Liver (tissue), 3 donors: ENCODE data around the gene LATS2.

Experiments
- EGR1 ChIP-seq, 2 donors: IDR thresholded peaks; 2 replicates each; pipeline ENCODE4 v1.6.1; 2016 to 2018; ENCODE audit warnings: antibody characterized with exemption in 2 of 2, low read depth in 2 of 2
- FOXA1 ChIP-seq: IDR thresholded peaks from 2 replicates; pipeline ENCODE4 v1.6.1; 2016; ENCODE audit warnings: antibody characterized with exemption
- GABPA ChIP-seq, 2 donors: IDR thresholded peaks in 1 of 2; conservative IDR thresholded peaks in 1 of 2; 2 replicates each; pipeline ENCODE4 v1.6.1; 2016; ENCODE audit warnings: antibody characterized with exemption in 2 of 2, mild to moderate bottlenecking in 1 of 2, moderate library complexity in 1 of 2
- HNF4A ChIP-seq, 2 donors: conservative IDR thresholded peaks; 2 replicates each; pipeline ENCODE4 v1.6.1; 2016; ENCODE audit warnings: antibody characterized with exemption in 2 of 2, mild to moderate bottlenecking in 2 of 2
- NR2F2 ChIP-seq: IDR thresholded peaks from 2 replicates; pipeline ENCODE4 v1.6.1; 2016; ENCODE audit warnings: antibody characterized with exemption
- RAD21 ChIP-seq, 2 donors: IDR thresholded peaks; 2 replicates each; pipeline ENCODE4 v1.6.1; 2016; ENCODE audit warnings: antibody characterized with exemption in 2 of 2, mild to moderate bottlenecking in 2 of 2
- RXRA ChIP-seq, 2 donors: IDR thresholded peaks; 2 replicates each; pipeline ENCODE4 v1.6.1; 2017 to 2018; ENCODE audit warnings: antibody characterized with exemption in 2 of 2, mild to moderate bottlenecking in 1 of 2
- SP1 ChIP-seq: IDR thresholded peaks from 2 replicates; pipeline ENCODE4 v1.6.1; 2018; ENCODE audit warnings: antibody characterized with exemption, mild to moderate bottlenecking
- TAF1 ChIP-seq: conservative IDR thresholded peaks from 2 replicates; pipeline ENCODE4 v1.6.1; 2016; ENCODE audit warnings: antibody characterized with exemption, mild to moderate bottlenecking
- YY1 ChIP-seq: IDR thresholded peaks from 2 replicates; pipeline ENCODE4 v1.6.1; 2016; ENCODE audit warnings: antibody characterized with exemption, mild to moderate bottlenecking
- TF ChIP-seq, protein P1 (sequence below): fragments of 150-350 bp; IDR thresholded peaks from 2 replicates; pipeline ENCODE4 v1.5.1; 2017; ENCODE audit warnings: improper control_type of control experiment, low read depth, low read length; ENCODE audit not compliant: missing input control
- TF ChIP-seq, protein P2 (sequence below): IDR thresholded peaks from 2 replicates; pipeline ENCODE4 v1.6.1; 2016; ENCODE audit warnings: antibody characterized with exemption
- TF ChIP-seq, protein P3 (sequence below): IDR thresholded peaks from 2 replicates; pipeline ENCODE4 v1.6.1; 2016; ENCODE audit warnings: antibody characterized with exemption
- TF ChIP-seq, protein P4 (sequence below): IDR thresholded peaks from 2 replicates; pipeline ENCODE4 v1.6.1; 2016; ENCODE audit warnings: antibody characterized with exemption, mild to moderate bottlenecking
- donor health status: healthy.
- donor health status: healthy.

DNA sequence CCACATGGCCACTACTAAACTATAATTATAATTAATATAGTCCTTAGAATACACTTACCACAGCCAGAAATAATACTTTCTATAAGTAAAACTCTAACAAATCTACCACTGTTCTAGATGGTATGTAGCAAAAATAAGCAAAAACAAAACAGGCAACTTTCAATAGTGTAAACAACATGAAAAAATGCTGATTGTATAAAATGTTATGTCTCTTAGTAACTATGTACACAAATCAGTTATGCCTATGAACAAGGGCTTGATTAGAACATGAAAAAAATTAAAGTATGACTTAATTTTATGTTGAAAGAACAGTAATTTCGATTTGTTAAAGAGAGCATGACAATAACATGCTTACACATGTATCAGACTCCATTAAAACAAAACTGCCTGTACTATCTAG lies 60.7 kb downstream of the LATS2 start:
- TF ChIP-seq, protein P1, sequence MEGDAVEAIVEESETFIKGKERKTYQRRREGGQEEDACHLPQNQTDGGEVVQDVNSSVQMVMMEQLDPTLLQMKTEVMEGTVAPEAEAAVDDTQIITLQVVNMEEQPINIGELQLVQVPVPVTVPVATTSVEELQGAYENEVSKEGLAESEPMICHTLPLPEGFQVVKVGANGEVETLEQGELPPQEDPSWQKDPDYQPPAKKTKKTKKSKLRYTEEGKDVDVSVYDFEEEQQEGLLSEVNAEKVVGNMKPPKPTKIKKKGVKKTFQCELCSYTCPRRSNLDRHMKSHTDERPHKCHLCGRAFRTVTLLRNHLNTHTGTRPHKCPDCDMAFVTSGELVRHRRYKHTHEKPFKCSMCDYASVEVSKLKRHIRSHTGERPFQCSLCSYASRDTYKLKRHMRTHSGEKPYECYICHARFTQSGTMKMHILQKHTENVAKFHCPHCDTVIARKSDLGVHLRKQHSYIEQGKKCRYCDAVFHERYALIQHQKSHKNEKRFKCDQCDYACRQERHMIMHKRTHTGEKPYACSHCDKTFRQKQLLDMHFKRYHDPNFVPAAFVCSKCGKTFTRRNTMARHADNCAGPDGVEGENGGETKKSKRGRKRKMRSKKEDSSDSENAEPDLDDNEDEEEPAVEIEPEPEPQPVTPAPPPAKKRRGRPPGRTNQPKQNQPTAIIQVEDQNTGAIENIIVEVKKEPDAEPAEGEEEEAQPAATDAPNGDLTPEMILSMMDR, result no peak
- TF ChIP-seq, protein P2, sequence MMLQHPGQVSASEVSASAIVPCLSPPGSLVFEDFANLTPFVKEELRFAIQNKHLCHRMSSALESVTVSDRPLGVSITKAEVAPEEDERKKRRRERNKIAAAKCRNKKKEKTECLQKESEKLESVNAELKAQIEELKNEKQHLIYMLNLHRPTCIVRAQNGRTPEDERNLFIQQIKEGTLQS, result no peak
- TF ChIP-seq SP1, result no peak
- TF ChIP-seq RAD21 (IDR thresholded peaks at IDR 0.05), result no peak
- no peak for TF ChIP-seq TAF1
- TF ChIP-seq RXRA (IDR thresholded peaks at IDR 0.05), result no peak
- TF ChIP-seq, protein P3, sequence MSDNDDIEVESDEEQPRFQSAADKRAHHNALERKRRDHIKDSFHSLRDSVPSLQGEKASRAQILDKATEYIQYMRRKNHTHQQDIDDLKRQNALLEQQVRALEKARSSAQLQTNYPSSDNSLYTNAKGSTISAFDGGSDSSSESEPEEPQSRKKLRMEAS, result no peak
- TF ChIP-seq, protein P4, sequence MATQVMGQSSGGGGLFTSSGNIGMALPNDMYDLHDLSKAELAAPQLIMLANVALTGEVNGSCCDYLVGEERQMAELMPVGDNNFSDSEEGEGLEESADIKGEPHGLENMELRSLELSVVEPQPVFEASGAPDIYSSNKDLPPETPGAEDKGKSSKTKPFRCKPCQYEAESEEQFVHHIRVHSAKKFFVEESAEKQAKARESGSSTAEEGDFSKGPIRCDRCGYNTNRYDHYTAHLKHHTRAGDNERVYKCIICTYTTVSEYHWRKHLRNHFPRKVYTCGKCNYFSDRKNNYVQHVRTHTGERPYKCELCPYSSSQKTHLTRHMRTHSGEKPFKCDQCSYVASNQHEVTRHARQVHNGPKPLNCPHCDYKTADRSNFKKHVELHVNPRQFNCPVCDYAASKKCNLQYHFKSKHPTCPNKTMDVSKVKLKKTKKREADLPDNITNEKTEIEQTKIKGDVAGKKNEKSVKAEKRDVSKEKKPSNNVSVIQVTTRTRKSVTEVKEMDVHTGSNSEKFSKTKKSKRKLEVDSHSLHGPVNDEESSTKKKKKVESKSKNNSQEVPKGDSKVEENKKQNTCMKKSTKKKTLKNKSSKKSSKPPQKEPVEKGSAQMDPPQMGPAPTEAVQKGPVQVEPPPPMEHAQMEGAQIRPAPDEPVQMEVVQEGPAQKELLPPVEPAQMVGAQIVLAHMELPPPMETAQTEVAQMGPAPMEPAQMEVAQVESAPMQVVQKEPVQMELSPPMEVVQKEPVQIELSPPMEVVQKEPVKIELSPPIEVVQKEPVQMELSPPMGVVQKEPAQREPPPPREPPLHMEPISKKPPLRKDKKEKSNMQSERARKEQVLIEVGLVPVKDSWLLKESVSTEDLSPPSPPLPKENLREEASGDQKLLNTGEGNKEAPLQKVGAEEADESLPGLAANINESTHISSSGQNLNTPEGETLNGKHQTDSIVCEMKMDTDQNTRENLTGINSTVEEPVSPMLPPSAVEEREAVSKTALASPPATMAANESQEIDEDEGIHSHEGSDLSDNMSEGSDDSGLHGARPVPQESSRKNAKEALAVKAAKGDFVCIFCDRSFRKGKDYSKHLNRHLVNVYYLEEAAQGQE, result no peak
- TF ChIP-seq GABPA (IDR thresholded peaks at IDR 0.05 in 1 of 2, conservative IDR thresholded peaks at IDR 0.05 in 1 of 2), result no peak
- TF ChIP-seq EGR1 (IDR thresholded peaks at IDR 0.05; ENCODE audit: low read depth in 2 of 2), result no peak
- no peak for TF ChIP-seq YY1
- no peak for TF ChIP-seq HNF4A (conservative IDR thresholded peaks at IDR 0.05)
- no peak for TF ChIP-seq NR2F2
- no peak for TF ChIP-seq FOXA1
